Vagina (tissue), 2 donors: Measurements from ENCODE around the gene KDM5B. TPM values are rescaled to one million over a fixed set of nuclear protein-coding genes. Genes with fewer than 3 reads are reported as not detected.

Experiments used
- DNase-seq, 2 donors: peaks; one replicate each; pipeline ENCODE4 v3.0.0-alpha.2; 2017; ENCODE audit errors: extremely low spot score in 2 of 2
- H3K27ac ChIP-seq: fragments of 200-600 bp; sonication (generic); one replicate; pipeline ENCODE4 v1.5.1; 2019
- H3K27me3 ChIP-seq: fragments of 200-600 bp; sonication (generic); one replicate; pipeline ENCODE4 v1.5.1; 2019
- H3K36me3 ChIP-seq, 2 donors: fragments of 200-600 bp; sonication (generic); one replicate each; pipeline ENCODE4 v1.5.1; 2017 to 2019
- H3K4me1 ChIP-seq: fragments of 200-600 bp; sonication (generic); one replicate; pipeline ENCODE4 v1.5.1; 2019
- H3K4me3 ChIP-seq, 2 donors: fragments of 200-600 bp; sonication (generic); 1 replicate in 1 of 2; 2 replicates in 1 of 2; pipeline ENCODE4 v1.5.1; 2016 to 2019
- H3K9me3 ChIP-seq: fragments of 200-600 bp; sonication (generic); one replicate; pipeline ENCODE4 v1.5.1; 2019
- CTCF ChIP-seq, 3 experiments: fragments of 450-650 bp in 2 of 3; fragments of 200-600 bp in 1 of 3; sonication (generic) in 1 of 3; IDR thresholded peaks; one replicate each; pipeline ENCODE4 v1.5.1; 2017 to 2019; ENCODE audit warnings: antibody characterized with exemption in 3 of 3, mild to moderate bottlenecking in 2 of 3, moderate library complexity in 2 of 3
- POLR2A ChIP-seq, 2 donors: fragments of 450-650 bp; IDR thresholded peaks; one replicate each; pipeline ENCODE4 v1.6.1; 2017; ENCODE audit warnings: antibody characterized with exemption in 2 of 2, mild to moderate bottlenecking in 2 of 2, moderate library complexity in 2 of 2
- POLR2AphosphoS5 ChIP-seq, 2 donors: sonication (generic); formaldehyde crosslinking; IDR thresholded peaks; one replicate each; pipeline ENCODE4 v1.9.0; 2017; ENCODE audit warnings: antibody characterized with exemption in 2 of 2, mild to moderate bottlenecking in 2 of 2, low read depth in 1 of 2; ENCODE audit not compliant: insufficient read depth in 1 of 2
- intact Hi-C: fragments of 100-400 bp; cut with DNase I; formaldehyde crosslinking; loops from one replicate; pipeline ENCODE4 v1.15.1; 2023
- total RNA-seq: library from RNA; depleted of rRNA; stranded (reverse); fragments of >200 nt; gene quantifications from one replicate; pipeline ENCODE4 v1.2.3, GENCODE V29; 2016

The KDM5B gene
- total RNA-seq, 1 donor from 2014 or later = 99.4 TPM

GRCh38 chr1:202852163-202852904 is 44.1 kb upstream of the KDM5B start:
- no peak overlapping the region for H3K4me3 ChIP-seq
- intact Hi-C loops = no loop called here
- no peaks in the 10 kb centered on the region for H3K9me3 ChIP-seq
- no peaks in the 10 kb centered on the region for H3K27me3 ChIP-seq
- H3K4me1 ChIP-seq = no peaks in the 10 kb centered on the region
- H3K27ac ChIP-seq = no peak overlapping the region
- TF ChIP-seq POLR2AphosphoS5 (IDR thresholded peaks at IDR 0.05; ENCODE audit: insufficient read depth in 1 of 2, low read depth in 1 of 2) (no peak), POLR2A (IDR thresholded peaks at IDR 0.05) (no peak), CTCF (IDR thresholded peaks at IDR 0.05) (no peak)
- H3K36me3 ChIP-seq = no peaks in the 10 kb centered on the region
- no peak for DNase-seq

DNA sequence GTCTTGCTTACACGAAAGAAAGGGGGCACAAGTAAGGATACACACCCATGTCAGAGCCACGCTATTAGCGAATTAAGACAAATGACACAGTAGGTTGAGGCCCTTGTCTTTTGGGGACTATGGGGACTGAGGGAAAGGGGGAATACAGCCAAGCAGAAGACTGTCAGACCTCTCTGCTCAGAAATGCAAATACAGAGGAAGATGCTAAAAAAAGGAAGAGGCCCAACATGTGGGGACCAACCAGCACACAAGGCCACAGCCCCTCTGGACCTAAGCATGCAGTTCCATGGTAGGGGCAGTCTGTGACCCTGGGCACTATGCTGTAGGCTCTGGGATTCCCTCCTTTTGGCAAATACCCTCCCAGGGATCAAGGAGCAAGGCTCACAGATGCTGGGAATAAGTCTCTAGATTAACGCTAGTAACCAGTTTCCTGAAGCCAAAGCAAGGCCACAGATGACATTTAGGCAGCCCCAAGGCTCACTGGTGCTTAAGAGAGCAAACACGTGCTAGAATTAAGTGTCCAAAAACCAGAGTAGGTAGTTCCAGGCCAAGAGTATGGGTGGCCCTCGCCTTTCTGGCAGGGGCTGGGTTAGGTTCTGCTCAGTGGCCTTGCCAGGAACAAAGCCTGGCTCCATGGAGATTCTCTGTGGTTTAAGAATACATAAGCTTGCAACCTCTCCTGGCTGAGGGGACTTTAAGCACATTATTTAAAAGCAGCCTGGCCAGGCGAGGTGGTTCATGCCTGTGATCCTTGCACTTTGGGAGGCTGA is 42.6 kb upstream of the KDM5B start:
- Histone ChIP-seq H3K27ac (no peak overlapping the region), H3K9me3 (no peaks in the 10 kb centered on the region), H3K36me3 (no peaks in the 10 kb centered on the region), H3K27me3 (no peaks in the 10 kb centered on the region), H3K4me1 (no peaks in the 10 kb centered on the region), H3K4me3 (no peak overlapping the region)
- DNase-seq = no peak
- TF ChIP-seq POLR2AphosphoS5 (IDR thresholded peaks at IDR 0.05; ENCODE audit: insufficient read depth in 1 of 2, low read depth in 1 of 2) = no peak
- TF ChIP-seq CTCF (IDR thresholded peaks at IDR 0.05) = no peak
- TF ChIP-seq POLR2A (IDR thresholded peaks at IDR 0.05) = no peak
- intact Hi-C loops = no loop called here

DNA sequence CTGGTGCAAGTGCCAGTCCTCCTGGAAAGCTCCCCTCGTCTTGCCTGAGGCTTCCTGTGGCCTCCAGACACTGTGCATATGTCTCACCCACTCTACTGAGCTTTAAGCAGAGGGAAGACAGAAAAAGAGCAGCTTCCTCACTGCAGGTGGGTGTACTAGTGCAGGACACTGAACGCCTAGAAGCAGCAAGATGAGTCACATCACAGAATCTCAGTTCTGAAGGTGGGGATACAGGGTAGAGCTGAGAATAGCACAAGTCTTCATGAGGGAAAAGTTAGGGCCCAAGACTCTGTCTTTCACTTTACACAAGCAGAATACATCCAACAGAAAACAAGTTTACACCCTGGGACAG is 39.9 kb upstream of the KDM5B start:
- H3K36me3 ChIP-seq = no peaks in the 10 kb centered on the region
- no peak overlapping the region for H3K27ac ChIP-seq
- no peaks in the 10 kb centered on the region for H3K9me3 ChIP-seq
- intact Hi-C loops = no loop called here
- H3K4me3 ChIP-seq = no peak overlapping the region
- no peak for TF ChIP-seq POLR2A (IDR thresholded peaks at IDR 0.05)
- no peak for DNase-seq
- H3K4me1 ChIP-seq = no peaks in the 10 kb centered on the region
- no peaks in the 10 kb centered on the region for H3K27me3 ChIP-seq

DNA sequence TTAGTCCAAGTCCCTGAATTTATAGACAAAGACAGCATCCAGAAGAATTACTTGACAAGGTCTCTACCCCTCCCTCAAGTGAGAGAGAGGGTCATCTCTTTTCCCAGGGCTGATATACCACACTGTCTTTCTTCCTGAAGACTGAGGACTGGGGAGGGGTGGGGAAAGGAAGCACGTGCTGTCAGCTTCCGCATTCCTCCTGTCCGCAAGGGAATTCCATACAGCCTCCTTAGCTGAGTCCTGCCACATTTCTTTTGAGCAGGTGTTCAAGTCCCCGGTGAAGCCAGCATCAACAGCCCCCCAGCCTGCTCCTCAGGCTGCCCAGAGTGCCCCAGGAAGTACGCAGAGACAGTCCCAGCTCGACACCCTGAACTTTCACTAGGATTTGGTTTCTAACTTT is 36.7 kb upstream of the KDM5B start:
- H3K4me1 ChIP-seq = no peaks in the 10 kb centered on the region
- no peak overlapping the region for H3K4me3 ChIP-seq
- no peaks in the 10 kb centered on the region for H3K36me3 ChIP-seq
- no peak for DNase-seq
- intact Hi-C loops = no loop called here
- H3K27me3 ChIP-seq = no peaks in the 10 kb centered on the region
- no peak for TF ChIP-seq CTCF (IDR thresholded peaks at IDR 0.05)
- TF ChIP-seq POLR2AphosphoS5 (IDR thresholded peaks at IDR 0.05; ENCODE audit: insufficient read depth in 1 of 2, low read depth in 1 of 2) = no peak
- no peak for TF ChIP-seq POLR2A (IDR thresholded peaks at IDR 0.05)
- no peaks in the 10 kb centered on the region for H3K9me3 ChIP-seq
- no peak overlapping the region for H3K27ac ChIP-seq

GRCh38 chr1:202844259-202844658 is 36.0 kb upstream of the KDM5B start:
- H3K36me3 ChIP-seq = no peaks in the 10 kb centered on the region
- intact Hi-C loops = no loop called here
- H3K4me1 ChIP-seq = no peaks in the 10 kb centered on the region
- no peaks in the 10 kb centered on the region for H3K27me3 ChIP-seq
- no peak for DNase-seq
- TF ChIP-seq POLR2AphosphoS5 (IDR thresholded peaks at IDR 0.05; ENCODE audit: insufficient read depth in 1 of 2, low read depth in 1 of 2) (no peak), CTCF (IDR thresholded peaks at IDR 0.05) (no peak), POLR2A (IDR thresholded peaks at IDR 0.05) (no peak)
- H3K27ac ChIP-seq = no peak overlapping the region
- H3K4me3 ChIP-seq = no peak overlapping the region
- no peaks in the 10 kb centered on the region for H3K9me3 ChIP-seq
